Smooth muscle cell of the coronary artery (primary cell): Measurements from ENCODE around the gene TRPV4. TPM values are rescaled to one million over a fixed set of nuclear protein-coding genes. Genes with fewer than 3 reads are reported as not detected.

Experiments used
- total RNA-seq: library from RNA; depleted of rRNA; stranded (reverse); fragments of >200 nt; gene quantifications from 2 replicates; pipeline ENCODE4 v1.2.3, GENCODE V29; 2014; ENCODE audit warnings: low replicate concordance

The TRPV4 gene
- total RNA-seq = 1.4 and 1.6 TPM in 2 replicates

DNA sequence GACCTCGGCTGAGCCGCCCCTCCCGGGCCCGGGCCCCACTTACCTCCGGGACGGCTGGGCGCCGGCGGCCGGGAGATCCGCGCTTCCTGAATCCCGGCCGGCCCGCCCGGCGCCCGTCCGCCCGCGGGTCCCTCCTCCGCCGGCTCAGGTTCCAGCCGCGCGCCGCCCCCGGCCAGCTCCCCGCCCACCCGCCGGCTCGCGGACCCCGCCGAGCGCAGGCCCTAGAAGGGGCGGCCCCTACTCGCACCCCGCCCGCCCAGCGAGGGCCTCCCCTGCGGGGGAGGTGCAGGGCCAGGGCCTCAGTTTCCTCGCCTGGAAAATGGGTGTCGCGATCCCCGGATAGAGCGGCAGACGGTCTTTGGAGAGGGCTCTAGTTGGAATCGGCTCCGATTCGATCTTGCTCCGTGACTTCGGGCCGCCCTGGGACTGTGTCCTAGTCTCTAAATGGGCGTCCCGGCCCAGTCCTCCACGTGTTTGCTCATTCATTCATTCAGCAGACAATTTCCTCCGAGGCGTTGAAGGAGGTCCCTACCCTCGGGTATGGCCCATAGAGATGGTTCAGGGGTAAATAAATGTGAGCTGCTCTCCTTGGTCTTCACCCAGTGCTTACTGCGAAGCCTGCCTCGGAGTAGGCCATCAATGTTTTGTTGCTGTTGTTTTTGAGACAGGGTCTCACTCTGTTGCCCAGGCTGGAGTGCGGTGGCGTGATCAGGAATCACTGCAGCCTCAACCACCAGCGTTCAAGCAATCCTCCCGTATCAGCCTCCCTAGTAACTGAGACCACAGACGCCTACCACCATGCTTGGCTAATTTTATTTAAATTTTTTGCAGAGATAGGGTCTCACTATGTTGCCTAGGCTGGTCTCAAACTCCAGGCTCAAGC lies at the start of gene TRPV4:
Gene TRPV4, minus strand, starts transcription at position 92 of the 883 bp plus-strand sequence. CDS start 18,602 bp downstream, outside the sequence.

DNA sequence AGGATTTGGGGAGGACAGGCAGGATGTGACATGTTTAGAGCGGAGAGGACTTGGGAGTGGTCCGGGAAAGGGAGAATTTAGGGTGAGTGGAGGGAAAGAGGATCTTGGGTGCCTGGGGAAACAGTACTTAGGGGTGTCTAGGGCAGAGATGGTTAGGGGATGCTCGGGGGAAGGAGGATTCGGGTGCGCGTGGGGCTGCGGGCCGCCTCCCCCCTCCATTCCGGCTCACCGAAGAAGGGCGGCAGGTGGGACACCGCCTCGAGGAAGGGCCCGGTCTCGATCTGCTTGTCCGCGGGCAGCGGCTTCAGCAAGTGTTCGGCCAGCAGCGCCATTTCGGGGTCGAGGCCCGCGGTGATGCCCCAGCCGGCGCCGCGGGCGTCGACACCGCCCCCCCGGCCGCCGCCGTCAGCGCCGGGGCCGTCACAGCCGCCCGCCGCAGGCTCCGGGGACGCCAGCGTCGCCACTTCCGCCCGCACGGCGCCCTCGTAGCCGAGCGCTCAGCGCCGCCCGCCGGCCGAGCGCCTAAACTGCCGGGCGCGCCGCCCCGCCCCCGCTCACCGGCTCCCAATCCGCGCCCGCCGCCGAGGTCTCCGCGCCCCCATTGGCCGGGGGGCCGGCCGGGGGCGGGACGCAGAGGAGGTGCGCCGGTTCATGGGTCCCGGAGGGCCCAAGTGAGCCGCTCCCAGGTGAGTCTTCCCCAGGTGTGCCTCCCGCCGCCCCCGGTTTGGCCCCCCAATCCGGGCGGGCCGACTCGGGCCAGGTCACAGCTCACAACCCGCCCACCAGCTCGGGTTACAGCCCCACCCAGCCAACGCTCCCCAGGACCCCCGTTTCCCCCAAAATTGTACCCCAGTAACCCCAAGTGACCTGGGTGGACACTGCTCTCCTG lies 47.1 kb upstream of the TRPV4 start, which contains the start of gene GLTP:
Gene GLTP, minus strand, starts transcription at position 499 of the 889 bp plus-strand sequence. Its CDS starts 167 bp downstream, at position 332.

Other genes starting within 250 kb of the TRPV4 start
- gene FAM222A, start 119.6 kb downstream of the TRPV4 start, total RNA-seq = 0.08 TPM in 1 of 2 replicates, not detected in the other
- gene GLTP, start 47.1 kb upstream of the TRPV4 start, total RNA-seq = 58.4 and 70.8 TPM in 2 replicates
- gene TCHP, start 66.9 kb upstream of the TRPV4 start, total RNA-seq = 5.6 and 16.6 TPM in 2 replicates
- gene GIT2, start 163.0 kb upstream of the TRPV4 start, total RNA-seq = 28.2 and 37.3 TPM in 2 replicates
- gene ANKRD13A, start 166.0 kb upstream of the TRPV4 start, total RNA-seq = 41.9 and 46.8 TPM in 2 replicates
- 10.8 and 17.0 TPM in 2 replicates for gene C12orf76, start 215.1 kb upstream of the TRPV4 start, total RNA-seq